Stimulated activated CD4-positive, alpha-beta T cell treated with anti-CD3 and anti-CD28 coated beads, Interleukin-15, amount 100 ng/mL, for 1 hour (primary cell): ENCODE data around the gene LBX1.

ENCODE experiments used
- DNase-seq, 2 donors: peaks; one replicate each; pipeline ENCODE4 v3.0.0-alpha.2; 2020; ENCODE audit warnings: low read depth in 1 of 2, low spot score in 1 of 2

The LBX1 gene

DNA sequence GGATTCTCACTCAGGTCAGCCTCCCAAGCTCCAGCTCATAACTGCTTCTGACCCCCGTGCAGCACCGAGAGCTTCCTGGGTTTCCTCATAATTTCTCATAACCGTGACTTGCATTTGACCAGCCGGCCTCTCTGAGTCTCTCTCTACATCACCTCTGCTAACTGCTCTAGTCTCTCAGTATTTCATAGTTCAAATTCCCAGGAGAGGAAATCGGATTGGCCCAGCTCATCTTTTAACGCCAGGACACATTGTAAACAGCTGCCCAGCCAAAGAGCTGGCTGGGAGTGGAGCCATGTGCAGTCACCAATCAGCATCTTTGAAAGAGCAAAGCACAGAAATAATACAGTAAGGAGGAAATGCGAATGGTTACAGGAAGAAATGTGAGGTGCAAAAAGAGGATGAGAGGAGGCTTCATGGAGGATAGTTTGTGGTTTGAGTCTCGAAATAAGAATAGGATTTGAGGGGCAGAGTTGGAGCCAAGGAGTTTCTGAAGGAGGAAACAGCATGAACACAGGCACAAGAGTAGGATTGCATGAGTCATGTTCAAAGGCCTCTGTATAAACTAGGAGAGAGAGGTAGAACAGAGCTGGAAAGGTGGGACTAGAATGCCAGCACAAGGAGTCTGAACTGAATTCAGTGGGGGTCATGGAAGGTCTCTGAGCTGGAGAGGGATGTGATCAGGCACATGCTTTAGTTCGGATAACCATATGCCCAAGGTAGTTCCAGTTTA, 15.2 kb upstream of the LBX1 start:
- no peak for DNase-seq

DNA sequence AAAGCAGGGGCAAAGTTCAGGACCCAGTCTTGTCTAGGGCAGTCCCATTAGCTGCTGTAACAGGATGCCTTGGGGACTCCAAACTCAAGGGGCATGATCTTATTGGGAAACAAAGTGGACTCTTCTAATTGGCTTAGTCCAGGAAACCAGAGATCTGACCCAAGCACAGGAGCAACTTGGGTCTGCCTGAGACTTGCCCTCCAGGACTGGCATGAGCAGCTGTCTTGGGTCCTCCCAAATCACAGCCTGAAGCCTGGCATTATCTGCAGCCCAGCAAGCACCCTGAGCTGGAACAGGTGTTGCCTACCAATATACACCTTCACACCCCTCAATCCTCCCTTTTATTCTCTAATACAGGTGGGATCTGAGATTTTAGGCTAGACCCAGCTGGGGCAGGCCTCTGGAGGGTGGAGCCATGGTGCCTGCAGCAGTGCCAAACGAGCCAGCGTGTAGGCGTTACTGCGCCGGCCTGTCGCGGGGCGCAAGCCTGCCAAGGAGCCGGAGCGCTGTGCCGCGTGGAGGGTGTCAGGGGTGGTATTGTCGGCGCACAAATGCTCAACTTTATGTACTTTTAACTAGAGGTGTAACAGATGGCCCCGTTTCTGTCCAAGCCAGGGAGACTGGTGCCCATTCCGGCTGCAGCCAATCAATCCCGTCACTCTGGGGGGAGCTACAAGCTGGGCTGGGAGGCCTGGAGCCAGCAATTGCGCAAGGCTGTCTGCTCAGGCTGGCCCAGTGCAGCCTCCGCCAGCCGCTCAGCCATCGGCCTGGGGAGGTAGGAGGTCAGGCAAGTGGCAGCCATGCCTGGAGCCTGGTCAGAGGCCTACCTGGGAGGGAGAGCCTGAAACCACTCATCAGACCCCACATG, 12.8 kb upstream of the LBX1 start:
- no peak for DNase-seq

DNA sequence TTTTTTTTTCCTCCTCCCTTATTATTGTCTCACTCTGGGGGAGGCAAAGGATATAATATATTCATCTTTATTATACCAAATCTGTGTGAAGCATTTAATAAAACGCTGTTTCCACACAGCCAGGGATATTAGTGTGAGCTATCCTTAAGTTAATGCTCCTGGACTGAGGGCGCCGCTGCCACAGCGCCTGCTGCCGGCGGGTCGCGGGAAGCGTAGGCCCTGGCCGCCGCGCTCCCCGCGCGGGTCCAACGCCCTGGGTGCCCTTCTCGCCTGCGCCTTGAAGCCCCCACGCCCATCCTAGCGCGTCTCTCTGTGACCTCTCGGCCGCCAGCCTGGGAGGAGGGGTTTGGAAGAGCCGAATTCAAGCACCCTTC, 9.5 kb upstream of the LBX1 start:
- DNase-seq, result no peak

DNA sequence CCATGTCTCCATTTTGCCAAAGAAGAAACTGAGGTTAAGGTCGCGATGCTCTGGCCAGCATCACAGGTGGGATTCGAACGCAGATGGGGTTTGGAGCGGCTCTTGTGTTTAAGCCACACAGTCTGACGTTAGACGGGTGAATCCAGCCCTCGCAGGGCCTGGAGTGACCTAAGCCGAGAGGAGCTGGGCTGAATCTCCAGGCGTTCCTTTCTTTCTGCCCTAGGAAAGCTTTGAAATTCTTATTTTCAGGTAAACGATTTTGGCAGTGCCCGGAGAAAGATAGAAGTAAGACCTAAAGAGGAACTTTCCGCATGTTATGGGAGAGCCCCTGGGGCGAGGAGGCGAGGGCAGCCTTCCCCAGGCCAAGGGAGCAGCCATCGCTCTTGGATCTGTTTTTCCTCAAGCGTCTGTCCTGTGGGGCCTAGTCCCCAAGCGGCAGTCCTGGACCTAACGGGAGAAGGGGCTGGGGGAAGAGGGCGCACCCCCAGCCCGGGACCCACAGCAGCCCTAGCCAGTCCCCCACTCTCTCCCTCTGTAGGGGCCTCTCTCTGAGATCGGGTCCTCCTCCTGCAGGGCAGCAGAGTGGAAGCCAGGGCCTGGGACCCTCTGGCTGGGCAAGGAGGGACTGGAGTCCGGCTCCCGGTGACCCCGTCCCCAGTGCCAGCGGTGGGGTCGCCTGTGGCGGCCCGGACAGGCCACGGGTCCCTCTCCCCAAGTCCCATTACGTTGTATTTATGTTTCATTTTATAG, 8.9 kb upstream of the LBX1 start:
- DNase-seq, result no peak

DNA sequence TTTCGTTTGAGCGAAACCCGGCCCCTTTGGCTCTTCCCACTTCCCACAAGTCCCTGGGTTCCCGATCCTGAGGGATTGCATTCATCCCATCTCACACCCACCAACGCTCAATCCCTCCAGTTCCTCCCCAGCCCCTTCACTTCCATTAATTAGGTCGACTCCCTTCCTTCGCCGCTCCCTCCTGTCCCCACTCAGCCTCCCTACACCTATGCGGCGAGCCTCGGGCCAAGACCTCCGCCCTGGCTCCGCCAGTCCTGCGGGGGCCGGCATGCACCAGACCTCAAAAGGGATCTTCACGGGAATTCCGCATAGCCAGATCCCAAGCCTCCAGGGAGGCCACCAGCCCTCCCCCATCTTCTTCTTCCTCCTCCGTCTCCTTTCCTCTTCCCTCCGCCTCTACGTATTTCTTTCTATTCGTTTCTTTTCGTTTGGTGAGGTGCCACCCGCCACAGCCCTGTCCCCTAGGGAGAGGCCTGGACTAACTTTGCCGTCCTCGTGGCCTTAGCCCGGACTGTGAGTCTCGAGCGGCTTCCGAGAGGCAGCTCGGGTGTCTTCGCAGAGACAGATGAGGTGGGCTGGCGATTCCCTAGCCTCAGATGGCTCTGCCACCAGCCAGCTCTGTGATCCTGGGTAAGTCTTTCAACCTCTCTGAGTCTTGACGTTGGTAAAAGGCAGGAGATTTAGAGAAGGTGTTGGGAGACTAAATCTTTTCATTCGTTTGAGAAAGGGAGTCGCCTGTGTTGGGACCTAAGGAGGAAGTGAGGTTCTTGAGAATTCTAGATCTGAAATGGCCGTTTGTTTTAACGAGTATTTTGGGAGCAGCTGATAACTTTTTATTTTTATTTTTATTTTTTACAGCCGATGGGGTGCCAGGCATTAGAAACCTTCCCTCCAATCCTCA, 8.1 kb upstream of the LBX1 start:
- DNase-seq, result no peak

DNA sequence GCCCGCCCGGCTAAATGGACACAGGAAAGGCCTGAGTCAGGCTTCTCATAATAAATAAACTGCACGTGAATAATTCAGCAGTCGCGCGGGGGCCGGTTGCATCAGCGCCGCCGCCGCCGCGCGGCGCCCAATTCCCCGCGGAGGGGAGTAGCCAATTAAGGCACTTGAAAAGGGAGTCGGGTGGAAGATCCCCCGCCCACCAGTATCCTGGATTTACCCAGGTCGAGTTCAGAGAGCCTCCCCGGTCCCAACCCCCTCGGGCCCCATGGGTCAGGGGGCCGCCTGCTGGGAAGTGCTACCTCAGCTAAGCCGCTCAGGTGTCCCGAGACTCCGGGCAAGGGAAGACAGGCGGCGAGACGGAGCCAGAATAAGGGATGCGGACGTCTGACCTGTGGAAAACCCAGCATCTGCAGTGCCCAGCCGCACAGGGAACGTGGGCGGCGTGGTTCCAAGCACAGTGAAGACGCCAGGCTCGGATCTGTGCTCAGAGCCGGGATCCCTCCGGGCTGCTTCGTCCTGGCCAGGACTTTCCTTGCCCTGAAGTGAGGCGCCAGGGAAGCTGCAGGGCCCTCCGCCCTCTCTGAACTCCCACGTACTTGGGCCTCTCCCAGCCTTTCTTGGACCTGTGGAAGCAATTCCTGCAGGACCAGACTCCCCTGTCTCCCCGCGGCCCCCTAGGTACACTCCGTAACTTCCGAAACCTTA, 7.3 kb upstream of the LBX1 start:
- DNase-seq, result no peak

DNA sequence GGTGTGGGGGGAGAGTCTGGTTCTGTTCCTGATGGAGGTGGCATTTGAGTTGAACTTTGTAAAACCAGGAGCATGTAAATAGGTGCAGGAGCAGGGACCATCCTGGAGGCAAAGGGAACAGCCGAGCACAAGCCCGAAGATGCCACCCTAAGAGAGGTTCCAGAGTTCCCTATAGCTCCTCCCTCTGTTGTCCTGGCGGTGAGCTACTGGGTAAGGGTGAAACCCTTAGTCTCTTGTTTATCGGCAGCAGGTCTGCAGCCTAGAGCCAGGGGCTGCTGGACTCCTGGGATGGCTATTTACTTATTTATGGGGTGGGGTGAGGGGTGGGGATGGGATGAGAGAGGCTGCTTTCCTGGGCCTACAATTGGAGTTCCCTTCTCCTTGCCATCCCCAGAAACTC, 6.5 kb upstream of the LBX1 start:
- DNase-seq, result no peak

DNA sequence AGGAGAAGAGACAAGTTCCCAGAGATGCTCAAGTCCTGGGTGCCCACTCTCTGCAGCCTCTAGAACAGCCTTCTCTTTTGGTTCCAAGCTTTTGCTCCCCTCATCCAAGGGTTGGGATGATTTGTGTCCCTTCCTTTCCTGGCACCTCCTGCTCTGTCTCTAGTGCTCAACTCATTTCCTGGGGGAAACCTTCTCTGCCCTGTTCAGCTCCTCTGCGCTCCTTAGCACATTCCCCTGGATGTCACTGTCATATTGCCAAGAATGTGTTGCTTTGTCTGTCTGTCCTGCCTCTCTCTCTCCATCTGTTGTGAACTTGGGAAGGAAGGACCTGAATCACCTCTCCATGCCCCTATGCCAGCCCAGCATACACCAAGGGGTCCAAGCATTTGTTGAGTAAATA, 5.1 kb upstream of the LBX1 start:
- DNase-seq, result no peak

DNA sequence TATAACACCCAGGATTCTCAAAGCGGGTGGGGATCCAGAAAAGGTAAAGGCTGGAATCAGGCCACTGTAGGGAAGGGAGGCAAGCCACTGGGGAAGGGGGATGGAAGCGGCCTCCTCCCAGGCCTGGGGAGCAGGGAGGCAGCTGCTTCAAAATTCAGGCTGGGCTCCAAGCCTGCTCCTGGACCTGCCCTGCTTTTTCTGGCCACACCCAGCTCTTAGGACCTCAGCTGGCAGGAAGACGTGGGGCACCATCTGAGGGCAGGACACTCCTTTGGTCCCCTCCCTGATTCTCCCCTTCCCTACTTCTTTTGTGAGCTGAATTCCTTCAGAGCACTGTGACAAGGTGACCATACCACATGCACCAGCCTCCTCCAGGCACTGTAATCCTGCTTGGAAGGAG, 4.6 kb upstream of the LBX1 start:
- no peak for DNase-seq

DNA sequence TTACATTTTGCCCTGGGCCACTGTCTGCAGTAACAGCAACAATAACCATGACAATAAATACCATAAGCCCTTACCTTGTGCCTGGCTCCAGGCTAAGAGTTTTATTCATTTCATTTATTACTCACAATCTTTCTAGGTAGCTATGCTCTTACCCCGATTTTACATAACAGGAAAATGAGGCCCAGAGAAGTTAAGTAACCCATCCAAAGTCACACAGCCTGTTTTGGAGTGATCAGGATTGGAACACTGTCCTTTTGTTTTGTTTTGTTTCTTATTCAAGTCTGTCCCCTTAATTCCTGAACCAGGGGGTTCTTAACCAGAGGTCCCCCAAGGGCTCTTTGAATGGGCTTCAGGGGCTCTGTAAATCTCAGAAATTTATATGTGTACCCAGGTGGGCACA, 4.2 kb upstream of the LBX1 start:
- no peak for DNase-seq

DNA sequence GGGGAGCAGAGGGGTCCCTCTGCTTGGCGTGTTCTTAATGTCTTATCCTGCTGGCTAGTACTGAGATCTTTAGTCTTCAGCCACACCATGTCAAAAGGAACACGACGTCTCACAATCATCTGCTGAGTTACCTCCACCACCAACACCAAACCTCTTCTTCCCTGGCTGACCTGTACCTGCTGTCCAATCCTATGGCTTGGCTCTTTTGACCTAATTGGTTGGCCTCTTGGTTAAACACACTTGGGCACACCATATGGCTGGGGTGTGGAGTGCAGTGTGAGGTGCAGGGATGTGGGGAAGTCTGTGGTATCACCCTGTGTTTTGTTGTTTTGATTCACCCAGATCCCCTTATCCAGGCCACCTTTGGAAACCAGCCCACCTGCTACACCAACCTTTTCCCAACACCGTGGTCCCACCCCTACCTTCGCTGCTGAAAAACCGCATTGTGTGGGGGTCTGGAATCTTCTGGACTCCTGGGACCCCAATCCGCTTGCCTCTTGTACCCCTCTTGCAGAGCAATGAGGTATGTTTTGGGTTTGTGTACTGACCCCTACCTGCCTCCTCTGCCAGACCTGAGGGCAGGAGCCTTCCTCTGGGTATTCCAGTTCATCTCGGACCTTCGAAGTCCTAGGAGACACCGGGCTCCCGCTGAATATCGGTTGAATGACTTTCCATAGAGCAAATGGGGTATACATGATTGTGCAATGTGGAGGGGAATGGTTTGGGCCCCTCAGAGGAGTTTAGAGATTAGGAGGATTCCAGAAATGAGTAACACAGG, 2.8 kb upstream of the LBX1 start:
- DNase-seq, result no peak

DNA sequence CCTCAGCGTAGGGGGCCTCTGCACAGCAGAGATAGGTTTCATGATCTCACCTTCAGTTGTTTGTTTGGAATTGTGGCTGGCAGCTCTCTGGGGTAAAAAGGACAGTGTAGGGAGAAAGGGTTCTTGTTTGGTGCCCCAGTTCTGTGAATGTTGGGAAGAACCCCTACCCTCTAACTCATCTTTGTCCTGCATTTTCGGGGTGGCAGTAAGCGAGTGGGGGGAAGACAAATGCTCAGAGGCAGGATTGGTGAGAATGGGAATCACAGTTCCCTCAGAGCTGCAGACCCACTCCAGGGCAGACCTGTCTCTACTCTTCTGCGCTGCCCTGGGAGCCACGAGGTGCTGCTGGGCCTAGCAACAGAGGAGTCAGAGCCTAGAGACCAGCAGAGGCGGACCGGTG, 1.8 kb upstream of the LBX1 start:
- no peak for DNase-seq

DNA sequence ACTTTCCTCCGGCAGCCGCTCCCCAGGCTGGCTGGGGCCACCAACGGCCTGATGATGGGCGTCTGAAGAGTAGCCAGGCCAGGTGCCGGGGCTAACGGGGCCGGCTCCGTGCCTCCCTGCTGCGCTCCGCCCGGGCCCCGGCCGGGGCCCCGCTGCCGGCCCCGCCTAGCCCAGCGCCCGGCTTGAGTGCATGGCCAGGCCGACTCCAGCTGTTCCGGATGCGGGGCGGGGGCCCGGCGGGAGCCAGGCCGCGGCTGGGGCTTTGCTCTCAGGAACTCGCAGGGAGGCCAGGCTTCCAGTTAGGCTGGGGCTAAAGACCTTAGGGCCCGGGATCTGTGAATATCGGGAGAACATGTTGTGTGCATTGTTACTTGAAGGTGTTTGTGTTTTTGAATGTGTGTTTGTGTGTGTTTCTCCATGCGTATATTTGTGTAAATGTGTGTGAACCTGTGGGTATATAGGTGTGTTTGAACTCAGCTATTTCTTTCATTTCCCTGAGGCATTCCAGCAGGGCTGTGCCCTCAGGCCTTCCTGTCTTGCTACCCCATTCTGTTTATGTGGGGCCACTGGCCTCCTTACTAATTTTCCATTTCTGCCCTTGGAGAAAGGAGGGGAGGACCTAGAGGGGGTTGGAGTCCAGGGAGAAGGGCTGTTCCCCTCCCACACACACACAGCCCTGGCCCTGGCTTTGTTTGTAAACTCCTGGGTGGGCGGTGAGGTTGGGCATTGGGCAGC, 1.1 kb upstream of the LBX1 start:
- no peak for DNase-seq

DNA sequence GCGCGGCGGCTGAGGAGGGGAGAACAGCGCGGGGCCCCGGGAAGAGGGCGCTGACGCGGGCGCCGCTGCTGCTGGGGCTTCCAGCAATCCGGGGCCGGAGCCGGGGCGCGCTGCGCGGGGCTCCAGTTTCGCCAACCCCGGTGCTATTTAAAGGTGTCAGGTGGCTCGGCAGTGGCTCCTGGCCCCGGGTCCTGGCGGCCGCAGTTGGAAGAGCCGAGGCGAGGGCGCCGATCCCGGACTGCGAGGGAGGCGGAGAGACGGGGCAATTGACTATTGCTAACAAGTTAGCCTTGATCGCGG, 347 bp downstream of the LBX1 start:
- no peak for DNase-seq

DNA sequence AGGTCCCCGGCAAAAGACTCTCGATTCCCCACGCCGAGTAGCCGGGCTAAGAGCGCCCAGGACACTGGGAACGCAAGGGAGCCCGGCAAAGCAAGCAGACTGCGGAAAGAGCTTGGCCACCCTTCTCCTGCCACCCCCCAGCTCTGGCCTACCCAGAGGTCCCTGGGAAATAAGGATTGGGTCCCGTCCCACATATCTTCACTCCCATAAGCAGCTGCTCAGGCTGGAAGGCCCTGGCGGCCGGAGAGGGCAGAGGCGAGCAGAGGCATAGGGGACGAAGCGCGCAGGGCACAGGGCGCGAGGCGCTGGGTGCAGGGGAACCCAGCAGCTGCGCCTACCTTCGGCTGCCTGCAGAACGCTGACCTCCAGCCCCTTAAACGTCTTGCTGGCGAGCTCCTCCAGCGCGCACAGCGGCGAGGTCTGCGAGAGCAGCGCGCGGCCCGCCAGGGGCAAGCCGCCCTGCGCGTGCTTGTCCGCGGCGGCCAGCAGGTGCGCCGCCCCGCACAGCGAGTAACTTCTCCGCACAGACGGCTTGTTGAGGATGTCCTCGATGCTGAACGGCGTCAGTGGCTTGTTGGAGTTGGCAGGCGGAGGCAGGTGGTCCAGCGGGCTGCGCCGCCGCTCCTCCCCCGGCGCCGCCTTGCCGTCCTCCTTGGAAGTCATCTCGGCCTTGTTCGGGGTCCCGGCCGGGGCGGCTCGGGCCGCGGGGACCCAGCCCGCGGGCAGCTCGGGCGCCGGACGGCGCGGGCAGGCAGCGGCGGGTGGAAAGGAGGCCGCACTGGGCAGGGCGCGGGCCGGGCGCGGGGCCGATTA, 904 bp downstream of the LBX1 start:
- no peak for DNase-seq

DNA sequence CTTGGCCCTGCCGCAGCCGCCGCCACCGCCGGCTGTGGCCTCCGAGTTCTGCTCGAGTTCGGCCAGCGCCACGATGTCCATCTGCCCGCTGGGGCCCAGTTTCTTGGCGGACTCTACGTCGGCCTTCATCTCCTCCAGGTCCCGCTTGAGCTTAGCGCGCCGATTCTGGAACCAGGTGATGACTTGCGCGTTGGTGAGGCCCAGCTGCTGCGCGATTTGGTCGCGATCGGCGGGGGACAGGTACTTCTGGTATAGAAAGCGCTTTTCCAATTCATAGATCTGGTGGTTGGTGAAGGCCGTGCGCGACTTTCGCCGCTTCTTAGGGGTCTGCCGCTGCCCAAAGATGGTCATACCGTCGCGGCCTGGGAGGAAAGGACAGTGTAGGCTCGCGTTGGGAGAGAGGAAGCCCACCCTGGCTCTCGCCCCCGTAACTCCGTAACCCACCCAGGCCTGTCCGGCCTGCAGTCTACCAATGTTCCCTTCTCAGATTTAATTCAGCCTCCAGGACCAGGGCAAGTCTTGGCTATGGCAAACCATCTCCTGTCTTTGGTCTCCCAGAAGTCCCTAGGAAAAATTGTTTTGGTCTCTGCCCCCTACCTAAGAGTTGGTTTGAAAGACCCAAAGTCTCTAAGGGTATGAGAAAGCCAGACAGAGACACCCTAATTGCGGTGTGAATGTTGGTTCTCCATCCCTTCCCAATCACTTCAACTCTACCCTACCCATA, 1.7 kb downstream of the LBX1 start:
- DNase-seq, result no peak
